Fibroblast of lung (primary cell): ENCODE measurements around the gene HRH1.

ENCODE experiments used
- CTCF ChIP-seq, 2 donors: IDR thresholded peaks in 1 of 2; conservative IDR thresholded peaks in 1 of 2; 1 replicate in 1 of 2; 2 replicates in 1 of 2; pipeline ENCODE4 v1.5.1; 2011 to 2012; ENCODE audit warnings: low read length in 2 of 2, control low read depth in 1 of 2, inconsistent platforms in 1 of 2, low read depth in 1 of 2, mild to moderate bottlenecking in 1 of 2
- EZH2 ChIP-seq: IDR thresholded peaks from 2 replicates; pipeline ENCODE4 v1.5.1; 2012; ENCODE audit warnings: low read length, control low read depth, mild to moderate bottlenecking; ENCODE audit errors: missing control alignments

- no peak for TF ChIP-seq EZH2
- TF ChIP-seq CTCF (conservative IDR thresholded peaks at IDR 0.05 in 1 of 2, IDR thresholded peaks at IDR 0.05 in 1 of 2; ENCODE audit: low read depth in 1 of 2, low read length in 2 of 2) = no peak
Observed at GRCh38 chr3:11288021-11288491, 133.8 kb downstream of the HRH1 start.
